Measurements from ENCODE around the gene SLC6A4.
"Not testable (repeated sequence)": the region's sequence is repeated elsewhere in the genome, so short reads cannot be mapped to it uniquely, and the experiment has no call there.

The SLC6A4 gene

DNA sequence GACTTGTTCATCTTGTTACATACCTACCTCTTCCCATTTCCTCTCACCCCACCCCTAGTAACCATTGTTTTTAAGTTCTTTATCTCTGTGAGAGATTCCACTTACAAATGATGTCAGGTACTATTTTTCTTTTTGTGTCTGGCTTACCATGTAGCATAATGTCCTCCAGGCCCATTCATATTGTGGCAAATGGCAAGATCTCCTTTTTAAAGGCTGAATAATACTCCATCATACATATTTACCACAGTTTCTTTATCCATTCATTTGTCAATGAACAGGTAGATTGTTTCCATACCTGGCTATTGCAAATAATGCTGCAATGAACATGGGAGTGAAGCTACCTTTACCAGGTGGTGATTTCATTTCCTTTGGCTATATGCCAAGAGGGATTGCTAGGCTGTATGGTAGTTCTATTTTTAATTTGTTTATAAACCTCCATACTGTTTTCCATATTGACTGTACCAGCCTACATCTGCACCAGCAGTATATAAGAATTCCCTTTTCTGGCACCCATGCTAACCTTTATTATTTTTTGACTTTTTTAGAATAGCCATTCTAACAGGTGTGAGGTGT lies 65.0 kb downstream of the SLC6A4 start:
- DNase-seq = no peak

DNA sequence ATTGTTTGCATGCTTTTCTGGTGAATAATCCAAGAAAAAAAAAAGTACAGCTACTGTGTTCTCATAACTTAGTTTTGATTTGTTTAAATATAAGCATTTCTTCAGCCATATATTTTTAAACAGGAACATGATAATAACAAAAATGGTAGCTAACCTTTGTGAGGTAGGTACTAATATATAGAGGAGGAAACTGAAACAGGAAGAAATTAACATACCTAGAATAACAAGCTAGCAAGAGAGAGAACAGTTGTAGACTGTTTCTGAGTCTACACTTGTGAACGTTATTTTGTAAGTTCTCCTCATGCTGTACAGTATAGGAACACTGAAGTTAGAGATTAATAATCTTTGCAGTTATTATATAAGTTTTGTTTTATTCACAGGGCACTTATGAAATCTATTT lies 69.5 kb downstream of the SLC6A4 start:
- DNase-seq = no peak

DNA sequence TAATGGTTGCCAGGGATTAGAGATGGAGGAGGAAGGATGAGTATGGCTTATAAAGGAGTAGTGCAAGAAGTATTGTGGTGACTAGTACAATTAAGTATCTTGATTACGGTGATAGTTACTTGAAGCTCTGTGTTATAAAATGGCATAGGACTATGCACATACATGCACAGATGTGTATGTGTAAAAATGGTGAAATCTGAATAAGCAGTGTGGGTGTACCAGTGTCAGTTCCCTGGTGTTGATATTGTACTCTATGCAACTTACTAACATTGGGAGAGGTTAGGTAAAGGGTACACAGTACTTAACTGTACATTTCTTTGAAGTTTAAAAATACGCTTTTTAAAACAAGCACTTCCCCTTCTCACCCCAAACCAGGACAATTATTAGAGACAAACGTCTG lies 70.3 kb downstream of the SLC6A4 start:
- DNase-seq = no peak

DNA sequence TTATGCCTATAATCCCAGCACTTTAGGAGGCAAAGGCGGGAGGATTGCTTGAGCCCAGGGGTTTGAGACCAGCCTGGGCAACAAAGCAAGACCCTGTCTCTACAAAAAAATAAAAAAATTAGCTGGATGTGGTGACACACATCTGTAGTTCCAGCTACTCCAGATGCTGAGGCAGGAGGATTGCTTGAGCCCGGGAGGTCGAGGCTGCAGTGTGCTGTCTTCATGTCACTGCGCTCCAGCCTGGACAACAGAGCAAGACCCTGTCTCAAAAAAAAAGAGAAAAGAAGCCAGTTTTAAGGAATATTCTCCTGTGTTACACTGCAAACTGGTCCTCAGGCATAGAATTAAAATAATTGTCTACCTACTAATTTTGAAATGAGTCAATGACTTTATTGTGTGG lies 71.0 kb downstream of the SLC6A4 start:
- DNase-seq = no peak

DNA sequence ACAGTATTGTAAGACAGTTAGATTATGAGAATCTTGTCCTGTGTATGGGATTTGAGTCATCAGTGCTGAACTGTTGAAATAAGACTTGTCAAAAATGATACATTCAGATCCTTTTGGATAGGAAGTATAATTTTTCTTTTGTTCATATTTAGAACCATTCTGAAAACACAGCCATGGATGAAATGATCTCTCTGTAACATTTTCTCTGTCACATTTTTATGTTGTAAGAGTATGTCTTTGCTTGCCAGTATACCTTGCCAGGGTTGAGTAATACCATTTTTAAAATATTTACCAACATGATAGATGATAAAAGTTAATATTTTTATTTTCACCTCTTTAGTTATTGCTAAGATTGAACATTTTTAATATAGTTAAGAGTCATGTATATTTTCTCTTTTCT lies 73.9 kb downstream of the SLC6A4 start:
- DNase-seq = no peak

- no peak for DNase-seq
Measured at GRCh38 chr17:30160419-30161172, 74.9 kb downstream of the SLC6A4 start.

- no peak for DNase-seq
Measured at GRCh38 chr17:30158896-30159625, 76.4 kb downstream of the SLC6A4 start.

GRCh38 chr17:30155389-30155788 lies 80.1 kb downstream of the SLC6A4 start:
- DNase-seq = no peak

GRCh38 chr17:30153463-30153862 lies 82.0 kb downstream of the SLC6A4 start:
- no peak for DNase-seq

- DNase-seq = no peak
Measured at GRCh38 chr17:30151471-30151870, 84.0 kb downstream of the SLC6A4 start.

DNA sequence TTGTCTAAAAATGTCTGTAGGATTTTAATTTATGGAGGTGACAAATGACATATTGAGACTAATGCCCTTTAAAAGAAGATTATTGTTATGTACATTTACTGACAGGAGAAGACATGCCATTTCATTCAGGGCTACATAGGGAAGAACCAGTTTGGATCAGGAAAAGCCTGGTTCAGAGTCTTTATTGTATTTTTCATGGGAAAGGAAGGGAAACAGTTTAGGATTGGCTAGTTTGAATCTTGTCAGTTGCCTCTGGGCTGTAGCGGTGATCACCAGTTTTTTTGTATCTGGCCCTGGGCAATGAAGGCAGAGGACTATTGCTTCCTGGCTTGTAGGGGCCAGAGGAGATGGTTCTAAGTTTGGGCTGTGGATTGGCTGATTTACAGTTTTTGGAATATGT lies 87.1 kb downstream of the SLC6A4 start:
- DNase-seq = no peak

- not testable (repeated sequence) for DNase-seq
Measured at GRCh38 chr17:30147860-30148259, 87.6 kb downstream of the SLC6A4 start.
